Stimulated activated CD8-positive, alpha-beta memory T cell treated with anti-CD3 and anti-CD28 coated beads, Interleukin-12 subunit alpha, Interleukin-12 subunit beta, amount 100 ng/mL, for 24 hours (primary cell): ENCODE results near the gene PRTN3.
"Not testable (repeated sequence)": the region's sequence is repeated elsewhere in the genome, so short reads cannot be mapped to it uniquely, and the experiment has no call there.

Source experiments
- DNase-seq: peaks from one replicate; pipeline ENCODE4 v3.0.0-alpha.2; 2020; ENCODE audit errors: extremely low read depth

Gene PRTN3

DNA sequence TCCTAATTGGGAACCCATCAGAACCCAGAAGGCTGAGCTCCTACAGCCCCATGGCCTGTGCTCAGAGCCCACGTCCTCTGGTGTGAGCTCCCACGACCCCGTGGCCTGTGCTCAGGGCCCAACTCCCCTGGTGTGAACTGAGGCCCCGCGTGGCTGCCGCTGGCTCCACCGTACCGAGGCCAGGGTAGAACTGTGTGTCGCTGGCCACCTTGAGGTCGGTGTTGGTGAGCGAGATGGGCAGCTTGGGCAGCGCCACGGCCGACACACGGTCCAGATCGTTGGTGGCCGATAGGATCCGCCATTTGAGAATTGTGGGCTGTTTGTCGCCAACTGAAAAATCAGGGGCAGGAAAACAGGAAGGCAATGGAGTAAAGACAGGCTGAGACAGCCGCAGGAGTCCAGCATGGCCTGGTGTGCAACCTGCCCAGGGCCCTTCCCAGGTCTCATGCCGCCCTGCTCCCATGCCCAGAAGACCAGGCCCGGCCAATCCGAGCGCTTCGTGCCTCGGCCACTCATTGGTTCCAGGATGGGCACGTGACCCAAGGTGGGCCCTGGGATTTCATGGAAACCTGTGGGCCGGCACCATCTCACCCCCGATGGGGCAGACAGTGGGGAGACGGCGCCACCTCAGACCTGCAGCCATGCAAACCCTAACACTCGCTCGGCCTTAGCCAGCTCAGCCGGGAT lies 40.7 kb downstream of the PRTN3 start:
- DNase-seq, result no peak

DNA sequence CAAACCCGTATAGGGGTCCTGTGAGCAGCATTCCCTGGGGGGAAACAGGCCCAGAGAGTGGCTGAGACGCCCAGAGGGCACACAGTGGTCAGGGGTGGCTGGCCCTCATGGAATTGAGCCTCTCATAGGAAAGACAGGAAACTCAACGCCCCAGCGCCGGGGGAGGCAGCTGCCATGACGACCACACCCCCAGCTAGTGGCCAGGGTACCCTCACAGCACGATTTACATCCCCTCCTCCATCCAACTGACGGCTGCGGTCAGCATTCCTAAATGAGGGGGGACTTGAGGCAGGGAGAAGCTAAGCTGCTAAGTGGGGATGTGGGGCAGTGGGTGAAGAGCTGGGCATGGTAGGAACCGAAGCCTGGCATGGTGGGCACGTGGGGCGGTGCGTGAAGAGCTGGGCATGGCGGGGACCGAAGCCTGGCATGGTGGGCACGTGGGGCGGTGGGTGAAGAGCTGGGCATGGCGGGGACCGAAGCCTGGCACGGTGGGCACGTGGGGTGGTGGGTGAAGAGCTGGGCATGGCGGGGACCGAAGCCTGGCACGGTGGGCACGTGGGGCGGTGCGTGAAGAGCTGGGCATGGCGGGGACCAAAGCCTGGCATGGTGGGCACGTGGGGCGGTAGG lies 42.2 kb downstream of the PRTN3 start:
- no peak for DNase-seq

DNA sequence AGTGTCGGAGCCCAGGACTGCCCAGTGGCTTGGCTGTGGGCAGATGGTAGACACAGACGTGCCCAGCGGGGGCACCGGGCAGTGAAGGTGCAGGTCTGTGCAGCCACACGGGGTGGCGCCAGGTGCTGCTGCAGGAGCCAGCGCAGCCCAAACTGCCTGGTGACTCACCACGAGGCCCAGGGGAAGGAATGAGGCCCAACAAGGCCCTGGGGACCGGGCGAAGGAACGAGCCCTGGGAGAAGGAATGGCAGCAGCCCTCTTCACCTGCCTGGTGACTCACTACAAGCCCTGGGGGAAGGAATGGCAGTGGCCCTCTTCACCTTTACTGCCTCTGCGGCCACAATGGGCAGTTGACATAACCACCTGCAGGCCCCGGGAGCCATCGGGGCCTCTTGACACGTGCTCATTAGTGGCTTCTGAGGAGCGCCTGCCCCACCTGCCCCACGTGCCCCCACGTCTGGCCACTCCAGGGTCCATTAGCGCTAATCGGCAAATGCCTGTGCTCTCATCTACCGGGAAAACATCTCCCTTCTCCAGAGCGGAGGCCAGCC lies 42.9 kb downstream of the PRTN3 start:
- DNase-seq, result no peak

DNA sequence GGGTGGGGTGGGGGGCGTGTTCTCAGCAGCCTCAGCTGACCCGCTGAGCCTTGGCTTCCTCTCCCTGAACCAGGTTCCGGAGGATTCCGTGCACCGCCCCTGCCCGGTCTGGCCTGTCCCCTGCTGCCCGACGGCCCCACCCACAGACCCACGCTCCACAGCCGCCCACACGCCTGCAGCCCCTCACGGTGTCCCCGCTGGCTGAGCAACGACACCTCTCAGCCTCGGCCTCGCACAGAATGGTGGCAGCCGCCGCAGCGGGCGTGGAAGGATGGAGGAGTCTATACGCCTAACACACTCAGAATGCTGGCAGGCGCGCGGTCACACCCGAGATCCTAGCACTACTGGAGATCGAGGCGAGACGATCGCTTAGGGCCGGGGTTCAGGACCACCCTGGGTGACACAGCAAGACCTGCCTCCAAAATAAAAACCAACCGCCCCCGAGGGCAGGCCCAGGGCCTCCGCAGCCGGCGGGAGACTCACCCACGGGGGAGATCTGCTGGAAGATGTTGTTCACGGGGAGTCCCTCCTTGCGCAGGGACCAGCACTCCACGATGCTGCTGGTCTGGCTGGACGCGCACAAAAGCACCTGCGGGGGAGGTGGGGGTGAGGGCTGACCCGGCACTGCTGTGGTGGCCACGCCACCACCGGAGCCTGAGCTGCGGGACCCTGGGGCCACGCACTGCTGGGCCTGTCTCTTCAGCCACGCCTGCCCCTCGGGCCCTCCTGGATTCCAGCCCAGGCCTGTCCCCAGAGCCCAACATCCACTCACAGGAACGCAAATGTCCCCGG lies 43.8 kb downstream of the PRTN3 start:
- DNase-seq, result no peak

DNA sequence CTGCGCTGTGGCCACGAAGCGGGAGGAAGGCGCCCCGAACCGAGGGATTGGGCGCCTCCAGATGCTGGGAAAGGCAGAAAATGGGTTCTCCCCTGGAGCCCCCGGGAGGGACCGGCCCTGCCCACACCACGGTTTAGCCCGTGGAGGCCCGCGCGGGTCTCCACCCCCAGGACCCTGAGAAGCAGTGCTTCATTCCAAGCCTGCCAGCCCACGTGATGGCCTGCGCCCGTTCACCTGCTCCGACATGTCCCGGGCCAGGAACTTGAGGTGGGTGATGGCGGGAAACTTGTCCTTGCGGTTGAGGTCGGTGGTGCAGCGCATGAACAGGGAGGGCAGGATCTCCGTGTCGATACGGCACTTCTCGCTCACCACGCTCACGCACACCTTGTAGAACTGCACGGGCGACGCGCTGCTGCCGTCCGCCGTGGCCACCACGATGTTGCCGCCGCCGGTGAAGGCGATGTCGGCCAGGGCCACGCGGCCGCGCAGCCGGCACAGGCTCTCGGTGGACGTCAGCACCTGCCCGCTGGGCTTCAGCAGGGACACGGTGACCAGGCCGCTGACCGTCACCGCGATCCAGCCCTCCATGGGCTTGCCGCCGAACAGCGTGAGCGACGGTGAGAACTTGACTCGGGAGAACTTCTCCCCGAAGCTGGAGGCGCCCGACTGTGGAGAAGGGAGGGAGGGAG lies 44.9 kb downstream of the PRTN3 start:
- no peak for DNase-seq

DNA sequence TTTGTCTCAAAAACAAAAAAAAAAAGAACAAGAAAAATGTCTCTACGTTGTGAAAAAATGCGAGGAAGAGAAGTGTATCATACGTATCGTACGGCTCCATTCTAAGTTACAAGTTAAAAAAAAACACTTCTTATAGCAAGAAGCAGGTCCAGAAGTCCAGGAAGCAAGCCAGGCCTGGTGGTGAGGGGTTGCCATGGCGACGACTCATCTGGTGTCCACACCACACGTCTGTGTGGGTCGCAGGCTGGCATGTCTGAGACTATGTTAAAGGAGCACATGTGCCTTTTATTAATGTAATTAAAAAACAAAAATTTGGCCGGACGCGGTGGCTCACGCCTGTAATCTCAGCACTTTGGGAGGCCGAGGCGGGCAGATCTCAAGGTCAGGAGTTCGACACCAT lies 46.3 kb downstream of the PRTN3 start:
- no peak for DNase-seq

DNA sequence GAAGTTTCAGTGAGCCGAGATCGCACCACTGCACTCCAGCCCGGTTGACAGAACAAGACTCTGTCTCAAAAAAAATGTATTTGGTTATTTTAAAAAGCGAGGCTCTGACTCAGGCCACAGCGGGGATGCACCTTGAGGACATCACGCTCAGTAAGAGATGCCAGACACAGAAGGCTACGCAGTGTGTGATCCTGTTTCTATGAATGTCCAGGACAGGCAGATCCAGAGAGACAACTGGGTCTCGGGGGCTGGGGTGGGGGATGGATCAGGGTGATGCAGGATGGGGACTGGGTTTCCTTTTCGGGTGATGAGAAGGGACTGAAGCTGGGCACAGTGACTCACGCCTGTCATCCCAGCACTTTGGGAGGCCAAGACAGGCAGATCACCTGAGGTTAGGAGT lies 46.8 kb downstream of the PRTN3 start:
- no peak for DNase-seq

DNA sequence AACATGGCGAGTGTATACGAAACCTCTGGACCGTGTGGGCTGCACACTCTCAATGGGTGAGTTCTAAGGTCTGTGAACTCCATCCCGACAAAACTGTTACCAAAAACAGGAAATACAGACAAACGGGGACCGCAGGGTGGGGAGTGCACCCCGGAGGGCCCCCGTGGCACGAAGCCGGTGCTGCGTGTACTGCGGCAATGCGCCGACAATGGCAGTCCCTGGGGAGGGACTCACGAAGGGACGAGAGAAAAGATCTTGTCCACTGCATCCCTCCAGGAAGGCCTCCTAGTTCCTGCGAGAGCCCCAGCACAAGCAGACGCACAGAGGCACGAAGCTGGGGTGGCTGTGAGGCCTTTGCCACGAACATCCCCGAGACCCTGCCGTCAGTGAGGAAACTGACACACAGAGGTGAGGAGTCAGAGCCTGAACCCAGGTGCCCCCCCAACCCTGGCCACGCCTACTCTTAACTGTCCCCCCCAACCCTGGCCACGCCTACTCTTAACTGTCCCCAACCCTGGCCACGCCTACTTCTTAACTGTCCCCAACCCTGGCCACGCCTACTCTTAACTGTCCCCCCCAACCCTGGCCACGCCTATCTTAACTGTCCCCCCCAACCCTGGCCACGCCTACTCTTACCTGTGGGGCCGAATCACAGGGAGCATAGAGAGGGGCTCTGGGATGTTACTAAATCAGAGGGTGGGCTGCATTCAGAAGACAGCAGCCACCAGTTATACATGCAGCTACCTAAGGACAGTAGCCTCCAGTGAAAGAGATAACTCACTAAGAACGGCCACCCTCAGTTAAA lies 48.0 kb downstream of the PRTN3 start:
- no peak for DNase-seq

DNA sequence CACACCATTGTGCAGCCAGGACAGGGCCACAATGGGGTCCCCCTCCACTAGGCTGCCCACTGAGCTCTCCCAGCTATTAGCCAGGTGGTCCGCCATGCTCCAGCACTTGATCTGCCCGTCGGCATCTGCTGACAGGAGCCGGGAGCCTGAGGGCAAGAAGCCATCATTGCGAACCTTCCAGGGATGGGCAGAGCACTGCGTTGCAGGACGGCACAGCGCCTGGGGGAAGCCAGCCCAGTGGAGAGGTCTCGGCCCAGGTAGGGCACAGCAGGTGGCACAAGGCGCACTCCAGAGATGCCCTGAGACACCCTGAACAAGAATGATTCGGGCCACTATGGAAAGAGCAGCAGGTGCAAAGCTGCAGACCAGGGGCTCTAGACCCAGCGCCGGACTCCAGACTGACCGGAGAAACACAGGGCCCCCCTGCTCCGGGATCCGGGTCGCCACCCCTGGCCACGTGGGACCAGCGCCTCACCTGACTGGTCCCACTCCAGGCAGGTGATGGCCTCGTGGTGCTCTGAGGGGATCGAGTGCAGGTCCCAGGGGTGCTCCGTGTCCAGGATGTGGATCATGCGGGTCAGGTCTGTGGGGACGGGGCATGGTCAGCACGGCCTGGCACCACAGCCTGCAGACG lies 49.0 kb downstream of the PRTN3 start:
- no peak for DNase-seq

DNA sequence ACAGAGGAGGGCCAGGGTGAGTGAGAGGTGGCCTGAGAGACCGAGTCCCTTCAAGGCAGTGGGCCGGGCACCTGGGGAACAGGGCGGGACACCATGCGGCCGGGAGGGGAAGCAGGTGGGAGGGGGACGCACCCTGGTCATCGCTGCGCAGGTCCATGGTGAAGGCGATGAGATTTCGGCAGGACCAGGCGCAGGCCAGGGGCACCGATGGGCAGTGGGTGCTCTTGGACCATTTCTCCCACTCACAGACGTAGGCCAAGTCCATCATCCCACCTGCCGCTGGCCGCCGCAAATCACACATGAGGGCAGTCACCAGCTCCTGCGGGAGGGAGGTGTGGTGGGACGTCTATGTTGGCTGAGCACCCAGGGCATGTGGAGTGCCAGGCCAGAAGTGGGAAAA lies 50.0 kb downstream of the PRTN3 start:
- DNase-seq, result no peak

DNA sequence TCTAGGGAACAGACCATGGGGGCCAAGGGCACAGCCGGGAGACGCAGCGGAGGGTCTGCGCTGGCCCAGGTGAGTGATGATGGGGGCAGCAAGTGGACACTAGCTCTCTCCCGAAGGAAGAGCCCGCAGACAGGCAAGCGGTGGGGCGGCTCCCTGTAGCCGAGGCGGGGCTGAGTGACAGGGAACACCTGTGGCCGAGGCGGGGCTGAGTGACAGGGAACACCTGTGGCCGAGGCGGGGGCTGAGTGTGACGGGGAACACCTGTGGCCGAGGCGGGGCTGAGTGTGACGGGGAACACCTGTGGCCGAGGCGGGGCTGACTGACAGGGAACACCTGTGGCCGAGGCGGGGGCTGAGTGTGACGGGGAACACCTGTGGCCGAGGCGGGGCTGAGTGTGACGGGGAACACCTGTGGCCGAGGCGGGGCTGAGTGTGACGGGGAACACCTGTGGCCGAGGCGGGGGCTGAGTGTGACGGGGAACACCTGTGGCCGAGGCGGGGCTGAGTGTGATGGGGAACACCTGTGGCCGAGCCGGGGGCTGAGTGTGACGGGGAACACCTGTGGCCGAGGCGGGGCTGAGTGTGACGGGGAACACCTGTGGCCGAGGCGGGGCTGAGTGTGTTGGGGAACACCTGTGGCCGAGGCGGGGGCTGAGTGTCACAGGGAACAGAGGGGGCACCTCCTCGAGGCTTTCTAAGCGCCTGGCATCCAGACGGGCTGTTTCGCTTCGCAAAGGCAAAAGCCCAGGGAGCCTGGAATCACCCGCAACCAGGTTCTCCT lies 50.8 kb downstream of the PRTN3 start:
- not testable (repeated sequence) for DNase-seq

DNA sequence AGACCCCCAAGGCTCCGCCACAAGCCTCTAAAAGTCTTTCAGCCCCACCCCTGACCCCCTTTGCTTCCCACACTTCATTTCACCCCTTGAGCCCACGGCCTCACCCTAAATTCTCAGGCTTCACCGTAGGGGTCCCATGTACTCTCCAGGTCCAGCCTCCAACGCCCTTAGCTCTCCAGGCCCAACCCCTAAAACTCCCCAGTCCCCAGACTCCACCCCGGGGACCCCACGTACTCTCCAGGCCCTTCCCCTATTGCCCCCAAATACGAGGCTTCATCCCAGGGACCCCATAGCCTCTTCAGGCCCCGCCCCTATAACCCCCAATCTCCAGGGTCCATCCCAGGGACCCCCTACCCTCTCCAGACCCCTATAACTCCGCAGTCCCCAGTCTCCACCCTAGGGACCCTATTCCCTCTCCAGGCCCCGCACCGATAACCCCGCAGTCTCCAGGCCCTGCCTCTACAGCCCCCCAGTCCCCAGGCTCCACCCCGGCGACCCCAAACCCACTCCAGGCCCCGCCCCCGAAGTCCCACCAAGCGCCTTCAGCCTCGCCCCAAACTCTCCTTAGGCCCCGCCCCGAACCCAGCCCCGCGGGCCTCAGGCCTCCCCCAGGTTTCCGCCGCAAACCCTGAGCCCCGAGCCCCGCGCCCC lies 51.6 kb downstream of the PRTN3 start:
- DNase-seq, result no peak

DNA sequence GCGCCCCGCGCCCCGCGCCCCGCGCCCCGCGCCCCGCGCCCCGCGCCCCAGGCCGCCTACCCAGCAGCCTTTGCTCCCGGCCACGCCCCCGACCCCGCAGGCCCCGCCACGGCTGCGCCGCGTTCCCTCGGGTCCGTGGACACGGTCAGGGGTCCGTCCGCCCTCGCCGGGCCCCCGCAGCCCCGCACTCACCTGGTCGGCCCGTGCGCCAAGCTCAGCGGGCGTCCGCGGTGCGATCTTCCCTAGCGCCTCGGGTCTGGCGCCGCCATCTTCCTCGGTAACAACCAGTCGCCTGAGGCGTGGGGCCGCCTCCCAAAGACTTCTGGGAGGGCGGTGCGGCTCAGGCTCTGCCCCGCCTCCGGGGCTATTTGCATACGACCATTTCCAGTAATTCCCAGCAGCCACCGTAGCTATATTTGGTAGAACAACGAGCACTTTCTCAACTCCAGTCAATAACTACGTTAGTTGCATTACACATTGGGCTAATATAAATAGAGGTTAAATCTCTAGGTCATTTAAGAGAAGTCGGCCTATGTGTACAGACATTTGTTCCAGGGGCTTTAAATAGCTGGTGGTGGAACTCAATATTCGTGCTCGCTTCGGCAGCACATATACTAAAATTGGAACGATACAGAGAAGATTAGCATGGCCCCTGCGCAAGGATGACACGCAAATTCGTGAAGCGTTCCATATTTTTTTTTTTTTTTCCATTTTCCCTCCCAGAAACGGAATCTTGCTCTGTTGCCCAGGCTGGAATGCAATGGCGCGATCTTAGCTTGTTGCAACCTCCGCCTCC lies 52.3 kb downstream of the PRTN3 start, which contains the start of the genes MED16 and RNU6-9:
MED16 (minus strand) TSS at position 294 of the 796 bp plus-strand sequence. CDS start 2,056 bp downstream, outside the sequence.
RNU6-9 (plus strand) TSS at position 591 of the 796 bp plus-strand sequence.
- peak; percentile 70 for DNase-seq

DNA sequence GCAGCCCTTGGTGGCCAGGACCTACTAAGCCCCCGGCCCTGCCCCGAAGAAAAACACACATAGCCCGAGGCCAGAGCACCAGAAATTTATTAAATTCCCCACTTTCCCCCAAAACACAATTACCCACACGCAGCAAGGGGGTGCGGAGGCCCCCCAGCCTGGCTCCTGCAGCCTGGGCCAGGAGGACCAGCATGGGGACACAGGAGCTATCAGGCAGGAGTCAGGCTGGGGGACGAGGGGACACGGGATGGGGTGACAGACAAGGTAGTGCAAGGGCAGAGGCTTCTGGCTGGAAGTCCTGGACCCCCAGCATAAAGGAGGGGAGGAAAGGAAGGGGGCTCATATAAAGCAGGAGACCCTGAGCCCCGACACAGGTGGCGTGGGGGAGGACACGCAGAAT lies 55.6 kb downstream of the PRTN3 start:
- DNase-seq, result no peak

DNA sequence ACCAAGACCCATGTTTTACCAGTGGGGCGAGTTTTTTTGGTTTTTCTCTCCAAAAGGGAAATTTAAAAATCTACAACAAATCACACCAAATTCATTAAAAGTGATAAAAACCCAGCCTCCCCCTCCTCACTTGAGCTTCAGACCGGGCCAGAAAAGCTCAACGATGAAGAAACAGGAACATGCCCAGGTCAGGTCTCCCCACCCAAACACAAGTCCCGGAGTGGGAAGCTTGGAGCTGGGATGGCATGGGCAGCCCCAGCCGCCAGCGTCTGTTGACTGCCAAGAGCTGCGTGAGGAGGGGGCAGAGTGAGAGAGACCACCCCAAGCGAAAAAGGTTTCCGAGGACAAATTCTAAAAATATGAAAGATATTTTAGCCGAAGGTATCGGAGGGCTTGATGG lies 56.2 kb downstream of the PRTN3 start:
- no peak for DNase-seq

DNA sequence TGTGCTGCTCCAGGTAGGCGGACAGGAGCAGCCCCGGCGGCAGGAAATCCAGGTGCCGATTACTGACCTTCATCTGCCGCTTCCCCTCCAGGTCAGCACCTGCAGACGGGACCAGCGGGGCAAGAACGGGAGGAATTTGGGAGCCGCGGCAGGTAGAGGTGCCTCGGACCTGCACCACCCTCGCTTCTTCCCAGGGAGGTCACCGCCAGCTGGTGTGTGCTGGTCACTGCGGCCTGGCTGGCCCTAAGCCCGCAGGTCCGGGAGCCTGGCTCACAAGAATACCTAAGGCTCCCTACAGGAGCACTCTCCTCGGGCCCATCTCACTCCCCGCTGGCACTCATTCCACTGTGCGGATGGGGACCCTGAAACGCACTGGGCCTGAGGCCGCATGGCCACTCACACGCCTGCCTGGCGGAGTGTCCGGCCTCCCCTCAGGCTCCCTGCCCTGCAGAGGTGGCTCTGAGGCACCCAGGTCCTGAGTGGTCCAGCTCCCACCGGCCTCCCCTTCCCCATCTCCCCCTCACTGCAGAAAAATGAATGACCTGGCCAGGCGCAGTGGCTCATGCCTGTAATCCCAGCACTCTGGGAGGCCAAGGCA lies 56.7 kb downstream of the PRTN3 start:
- DNase-seq, result no peak
